HepG2 (cell line): Measurements from ENCODE around the gene FCER1G. TPM values are rescaled to one million over a fixed set of nuclear protein-coding genes. Genes with fewer than 3 reads are reported as not detected.

Source experiments
- ADNP ChIP-seq: sonication (generic); formaldehyde crosslinking; IDR thresholded peaks from 2 replicates; pipeline ENCODE4 v1.4.0; 2020; ENCODE audit warnings: missing genetic modification reagents
- ARID3A ChIP-seq: IDR thresholded peaks from 2 replicates; pipeline ENCODE4 v1.6.1; 2012; ENCODE audit warnings: low read depth, low read length, improper control_type of control experiment
- BCL6 ChIP-seq: IDR thresholded peaks from 2 replicates; pipeline ENCODE4 v1.6.1; 2016; ENCODE audit warnings: missing genetic modification reagents, missing compliant biosample characterization
- CHD2 ChIP-seq: IDR thresholded peaks from 2 replicates; pipeline ENCODE4 v1.6.1; 2011; ENCODE audit warnings: low read depth, low read length, improper control_type of control experiment
- DPF2 ChIP-seq: sonication (generic); formaldehyde crosslinking; IDR thresholded peaks from 2 replicates; pipeline ENCODE4 v1.4.0; 2020; ENCODE audit warnings: mild to moderate bottlenecking, low read depth, missing genetic modification reagents, borderline replicate concordance
- FOSL1 ChIP-seq: sonication (generic); formaldehyde crosslinking; IDR thresholded peaks from 2 replicates; pipeline ENCODE4 v1.9.0; 2021; ENCODE audit warnings: missing genetic modification reagents, borderline replicate concordance
- GATAD1 ChIP-seq: IDR thresholded peaks from 2 replicates; pipeline ENCODE4 v1.6.1; 2016; ENCODE audit warnings: missing genetic modification reagents, missing compliant biosample characterization
- MXD1 ChIP-seq: sonication (generic); formaldehyde crosslinking; IDR thresholded peaks from 2 replicates; pipeline ENCODE4 v1.4.0; 2020; ENCODE audit warnings: mild to moderate bottlenecking, missing genetic modification reagents
- MYC ChIP-seq: sonication (generic); formaldehyde crosslinking; IDR thresholded peaks from 2 replicates; pipeline ENCODE4 v1.9.0; 2021; ENCODE audit warnings: missing genetic modification reagents, borderline replicate concordance
- NFIC ChIP-seq: IDR thresholded peaks from 2 replicates; pipeline ENCODE4 v1.6.1; 2012; ENCODE audit warnings: mild to moderate bottlenecking, low read length, inconsistent platforms
- NONO ChIP-seq, 2 experiments: fragments of 450-650 bp in 1 of 2; sonication (generic) in 1 of 2; formaldehyde crosslinking in 1 of 2; IDR thresholded peaks in 1 of 2; conservative IDR thresholded peaks in 1 of 2; 2 replicates each; pipeline versions ENCODE4 v1.6.1 to v1.8.0; 2017 to 2022; ENCODE audit warnings: mild to moderate bottlenecking in 1 of 2, missing genetic modification reagents in 1 of 2, moderate library complexity in 1 of 2
- NR2F6 ChIP-seq, 2 experiments: IDR thresholded peaks; 2 replicates each; pipeline ENCODE4 v1.6.1; 2016; ENCODE audit warnings: antibody characterized with exemption in 1 of 2, mild to moderate bottlenecking in 1 of 2
- SMAD3 ChIP-seq: sonication (generic); formaldehyde crosslinking; IDR thresholded peaks from 2 replicates; pipeline ENCODE4 v1.4.0; 2020; ENCODE audit warnings: missing genetic modification reagents
- SMC3 ChIP-seq: IDR thresholded peaks from 2 replicates; pipeline ENCODE4 v1.6.1; 2011; ENCODE audit warnings: low read length, improper control_type of control experiment
- STAT6 ChIP-seq: sonication (generic); formaldehyde crosslinking; IDR thresholded peaks from 2 replicates; pipeline ENCODE4 v1.4.0; 2020; ENCODE audit warnings: missing genetic modification reagents, mild to moderate bottlenecking, borderline replicate concordance
- TOE1 ChIP-seq: sonication (generic); formaldehyde crosslinking; IDR thresholded peaks from 2 replicates; pipeline ENCODE4 v1.4.0; 2020; ENCODE audit warnings: mild to moderate bottlenecking, missing genetic modification reagents
- ZBTB38 ChIP-seq: sonication (generic); formaldehyde crosslinking; IDR thresholded peaks from 2 replicates; pipeline ENCODE4 v1.5.1; 2020; ENCODE audit warnings: mild to moderate bottlenecking, missing genetic modification reagents
- ZMYM4 ChIP-seq: sonication (generic); formaldehyde crosslinking; IDR thresholded peaks from 2 replicates; pipeline ENCODE4 v1.8.1; 2023; ENCODE audit warnings: mild to moderate bottlenecking, missing genetic modification reagents
- ZNF276 ChIP-seq: sonication (generic); formaldehyde crosslinking; IDR thresholded peaks from 2 replicates; pipeline ENCODE4 v1.4.0; 2020; ENCODE audit warnings: mild to moderate bottlenecking, low read depth, missing genetic modification reagents
- ZNF367 ChIP-seq: sonication (generic); formaldehyde crosslinking; IDR thresholded peaks from 2 replicates; pipeline ENCODE4 v1.4.0; 2020; ENCODE audit warnings: missing genetic modification reagents, borderline replicate concordance
- ZNF512 ChIP-seq: sonication (generic); formaldehyde crosslinking; IDR thresholded peaks from 2 replicates; pipeline ENCODE4 v1.4.0; 2020; ENCODE audit warnings: mild to moderate bottlenecking, missing genetic modification reagents
- polyA plus RNA-seq, 8 experiments: library from polyadenylated mRNA; depleted of rRNA in 3 of 8; stranded (reverse) in 7 of 8; unstranded in 1 of 8; fragments of >200 nt; fragmentation: Illumina TruSeq in 4 of 8; extraction: Trizol in 4 of 8; gene quantifications; 2 replicates each; pipeline versions ENCODE4 v1.2.1 to v1.2.3, GENCODE V29; 2011 to 2016; ENCODE audit warnings: low read depth in 4 of 8, missing spikeins in 1 of 8, mixed read lengths in 1 of 8; ENCODE audit not compliant: insufficient read depth in 1 of 8
- total RNA-seq, 5 experiments: library from RNA; depleted of rRNA; stranded (reverse); fragments of >200 nt; fragmentation: Illumina TruSeq; extraction: Trizol; gene quantifications; 2 replicates each; pipeline ENCODE4 v1.2.3, GENCODE V29; 2016; ENCODE audit warnings: low read depth in 1 of 5

FCER1G gene
- total and polyA plus RNA-seq, 2 of the 13 experiments (the other 11 are each of a cell fraction or from before 2014, with no cell fraction given) = 1.3 to 6.4 TPM

- TF ChIP-seq TOE1 (CRISPR knock-in tag) (no peak), ZMYM4 (CRISPR knock-in tag) (0 out of 2 replicates have a peak, but pooled peaks have one; percentile 37), SMC3 (no peak), ARID3A (no peak), ZNF367 (CRISPR knock-in tag) (no peak), CHD2 (0 out of 2 replicates have a peak, but pooled peaks have one; percentile 41), DPF2 (CRISPR knock-in tag) (no peak; the same call in 1 of the 2 replicates), BCL6 (peak; percentile 54; the same call in 1 of the 2 replicates), ZBTB38 (CRISPR knock-in tag) (no peak), ZNF276 (CRISPR knock-in tag) (no peak), GATAD1 (CRISPR knock-in tag) (peak; percentile 45; the same call in 1 of the 2 replicates), NFIC (no peak), FOSL1 (CRISPR knock-in tag) (no peak), NONO (IDR thresholded peaks at IDR 0.05) (no peak), NONO (CRISPR knock-in tag; conservative IDR thresholded peaks at IDR 0.05) (peak; percentile 80; the same call in 1 of the 2 replicates), MXD1 (no peak), ZNF512 (CRISPR knock-in tag) (no peak), NR2F6 (IDR thresholded peaks at IDR 0.05) (peak; percentile 65), NR2F6 (CRISPR knock-in tag; IDR thresholded peaks at IDR 0.05) (peak; percentile 71; the same call in 1 of the 2 replicates), STAT6 (CRISPR knock-in tag) (no peak), MYC (peak; percentile 80), SMAD3 (CRISPR knock-in tag) (no peak), ADNP (CRISPR knock-in tag) (no peak)
Observed at GRCh38 chr1:161218301-161219077, 3.4 kb downstream of the FCER1G start (continued).
